ENCODE data around the gene GAS2L3.

DNA sequence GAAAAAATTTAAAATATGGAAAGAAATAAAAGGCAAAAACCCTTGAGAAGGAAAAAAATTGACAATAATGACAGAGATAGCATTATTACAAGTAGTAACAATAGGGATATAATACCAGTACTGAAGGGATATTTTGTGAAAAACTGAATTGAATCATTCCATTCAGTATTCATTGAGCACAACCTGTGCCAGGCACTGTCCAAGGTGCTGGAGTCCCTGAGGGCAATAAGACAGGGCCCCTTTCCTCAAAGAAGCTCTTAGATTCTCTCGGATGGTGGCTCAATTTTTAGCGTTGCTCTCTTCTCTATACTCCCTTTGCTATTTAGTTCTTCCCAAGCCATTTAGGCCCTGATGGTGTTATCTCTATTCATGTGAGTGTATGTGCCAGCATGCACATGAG is 34.3 kb upstream of the GAS2L3 start:
- TF ChIP-seq, protein P1, sequence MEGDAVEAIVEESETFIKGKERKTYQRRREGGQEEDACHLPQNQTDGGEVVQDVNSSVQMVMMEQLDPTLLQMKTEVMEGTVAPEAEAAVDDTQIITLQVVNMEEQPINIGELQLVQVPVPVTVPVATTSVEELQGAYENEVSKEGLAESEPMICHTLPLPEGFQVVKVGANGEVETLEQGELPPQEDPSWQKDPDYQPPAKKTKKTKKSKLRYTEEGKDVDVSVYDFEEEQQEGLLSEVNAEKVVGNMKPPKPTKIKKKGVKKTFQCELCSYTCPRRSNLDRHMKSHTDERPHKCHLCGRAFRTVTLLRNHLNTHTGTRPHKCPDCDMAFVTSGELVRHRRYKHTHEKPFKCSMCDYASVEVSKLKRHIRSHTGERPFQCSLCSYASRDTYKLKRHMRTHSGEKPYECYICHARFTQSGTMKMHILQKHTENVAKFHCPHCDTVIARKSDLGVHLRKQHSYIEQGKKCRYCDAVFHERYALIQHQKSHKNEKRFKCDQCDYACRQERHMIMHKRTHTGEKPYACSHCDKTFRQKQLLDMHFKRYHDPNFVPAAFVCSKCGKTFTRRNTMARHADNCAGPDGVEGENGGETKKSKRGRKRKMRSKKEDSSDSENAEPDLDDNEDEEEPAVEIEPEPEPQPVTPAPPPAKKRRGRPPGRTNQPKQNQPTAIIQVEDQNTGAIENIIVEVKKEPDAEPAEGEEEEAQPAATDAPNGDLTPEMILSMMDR (IDR thresholded peaks at IDR 0.05): no peak
- TF ChIP-seq POLR2A (IDR thresholded peaks at IDR 0.05): no peak
